HFF-Myc (cell line): ENCODE measurements around the gene CCDC197.

Experiments
- DNase-seq: peaks from one replicate; pipeline ENCODE4 v3.0.0-alpha.2; 2011; ENCODE audit warnings: low read depth; ENCODE audit errors: extremely low read depth
- H3K4me3 ChIP-seq: replicated peaks from 2 replicates; pipeline ENCODE4 v1.5.1; 2011; ENCODE audit warnings: low read depth, mild to moderate bottlenecking, control low read depth, low read length
- TF ChIP-seq, protein P1 (sequence below): IDR thresholded peaks from 2 replicates; pipeline ENCODE4 v1.5.1; 2012; ENCODE audit warnings: mild to moderate bottlenecking, low read depth, low read length, control low read depth; ENCODE audit errors: missing control alignments

The CCDC197 gene

DNA sequence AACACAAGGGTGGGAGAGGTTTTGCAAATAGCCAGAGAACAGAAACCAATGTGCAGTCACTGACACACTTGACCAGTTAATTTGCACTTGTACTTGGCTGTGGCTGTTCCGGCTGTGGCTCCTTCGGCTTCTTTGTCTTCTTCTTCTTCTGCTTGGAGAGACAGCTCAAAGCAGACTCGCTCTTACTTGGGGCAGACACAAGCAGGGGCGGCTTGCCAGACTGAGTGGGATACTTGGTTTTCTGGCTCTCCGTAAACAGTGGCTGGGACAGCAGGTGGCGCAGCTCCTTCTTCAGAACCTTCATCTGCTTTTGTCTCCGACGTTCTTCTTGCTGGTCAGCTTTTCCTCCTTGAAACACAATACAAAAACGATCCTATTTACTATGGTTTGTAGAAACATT lies 54.0 kb downstream of the CCDC197 start:
- no peak overlapping the region for H3K4me3 ChIP-seq
- TF ChIP-seq, protein P1, sequence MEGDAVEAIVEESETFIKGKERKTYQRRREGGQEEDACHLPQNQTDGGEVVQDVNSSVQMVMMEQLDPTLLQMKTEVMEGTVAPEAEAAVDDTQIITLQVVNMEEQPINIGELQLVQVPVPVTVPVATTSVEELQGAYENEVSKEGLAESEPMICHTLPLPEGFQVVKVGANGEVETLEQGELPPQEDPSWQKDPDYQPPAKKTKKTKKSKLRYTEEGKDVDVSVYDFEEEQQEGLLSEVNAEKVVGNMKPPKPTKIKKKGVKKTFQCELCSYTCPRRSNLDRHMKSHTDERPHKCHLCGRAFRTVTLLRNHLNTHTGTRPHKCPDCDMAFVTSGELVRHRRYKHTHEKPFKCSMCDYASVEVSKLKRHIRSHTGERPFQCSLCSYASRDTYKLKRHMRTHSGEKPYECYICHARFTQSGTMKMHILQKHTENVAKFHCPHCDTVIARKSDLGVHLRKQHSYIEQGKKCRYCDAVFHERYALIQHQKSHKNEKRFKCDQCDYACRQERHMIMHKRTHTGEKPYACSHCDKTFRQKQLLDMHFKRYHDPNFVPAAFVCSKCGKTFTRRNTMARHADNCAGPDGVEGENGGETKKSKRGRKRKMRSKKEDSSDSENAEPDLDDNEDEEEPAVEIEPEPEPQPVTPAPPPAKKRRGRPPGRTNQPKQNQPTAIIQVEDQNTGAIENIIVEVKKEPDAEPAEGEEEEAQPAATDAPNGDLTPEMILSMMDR = peak; percentile 34
- DNase-seq = no peak

DNA sequence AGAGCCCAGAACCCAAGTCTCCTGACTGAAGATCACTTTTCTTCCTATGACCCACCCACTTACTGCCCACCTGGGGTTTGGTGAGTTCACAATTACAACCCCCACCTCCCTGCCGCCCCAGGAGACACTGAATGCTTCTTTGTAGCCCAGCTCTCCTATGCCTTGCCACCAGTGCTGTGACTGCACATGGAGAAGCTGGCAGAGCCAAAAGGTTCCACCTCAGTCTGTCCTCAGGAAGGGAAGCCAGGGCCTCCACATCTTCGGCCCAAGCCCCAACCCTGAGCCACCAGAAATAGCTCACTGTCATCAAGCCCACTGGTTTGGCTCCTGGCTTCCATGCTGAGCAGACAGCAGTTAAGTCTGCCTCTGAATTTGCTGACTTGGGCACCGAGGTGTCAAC lies 54.7 kb downstream of the CCDC197 start:
- TF ChIP-seq, protein P1 = no peak
- H3K4me3 ChIP-seq = no peak overlapping the region
- DNase-seq = no peak

DNA sequence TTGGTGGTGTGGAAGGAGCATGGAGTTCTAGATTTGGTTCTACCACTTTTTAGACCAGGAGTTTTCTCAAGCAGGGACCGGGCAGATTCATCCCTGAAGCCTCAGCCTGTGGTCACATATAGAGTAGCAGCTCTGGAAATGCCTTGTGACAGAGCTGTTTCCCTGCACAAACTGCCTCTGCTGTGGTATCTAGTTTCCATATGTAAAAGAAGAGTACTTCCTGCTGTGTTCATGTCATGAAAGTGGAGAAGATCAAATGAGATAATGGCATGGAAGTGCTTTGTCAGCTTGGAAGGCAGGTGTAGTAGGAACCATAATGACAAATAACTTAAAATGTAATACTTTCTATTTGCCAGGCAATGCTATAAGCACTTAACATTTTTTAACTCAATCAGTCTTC lies 55.1 kb downstream of the CCDC197 start:
- no peak overlapping the region for H3K4me3 ChIP-seq
- TF ChIP-seq, protein P1 = no peak
- no peak for DNase-seq

DNA sequence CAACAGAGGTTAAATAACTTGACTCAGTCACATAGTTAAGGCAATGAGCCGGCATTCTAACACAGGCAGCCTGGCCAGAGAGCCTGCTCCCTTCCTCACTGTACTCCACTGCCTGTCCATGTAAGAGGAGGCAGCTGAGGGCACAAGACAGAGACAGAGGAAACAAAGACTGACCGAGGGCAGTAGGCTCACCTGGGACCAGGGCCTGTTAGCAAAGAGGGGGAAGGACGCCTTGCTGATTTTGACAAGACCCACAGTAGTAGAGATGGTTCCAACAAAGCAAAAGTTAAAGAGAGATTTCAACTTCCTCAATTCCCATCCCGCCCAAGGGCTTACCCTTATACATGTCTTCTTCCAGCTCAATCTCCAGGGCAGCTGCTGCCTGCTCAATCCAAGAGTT lies 55.6 kb downstream of the CCDC197 start:
- no peak overlapping the region for H3K4me3 ChIP-seq
- DNase-seq = no peak
- TF ChIP-seq, protein P1 = no peak

DNA sequence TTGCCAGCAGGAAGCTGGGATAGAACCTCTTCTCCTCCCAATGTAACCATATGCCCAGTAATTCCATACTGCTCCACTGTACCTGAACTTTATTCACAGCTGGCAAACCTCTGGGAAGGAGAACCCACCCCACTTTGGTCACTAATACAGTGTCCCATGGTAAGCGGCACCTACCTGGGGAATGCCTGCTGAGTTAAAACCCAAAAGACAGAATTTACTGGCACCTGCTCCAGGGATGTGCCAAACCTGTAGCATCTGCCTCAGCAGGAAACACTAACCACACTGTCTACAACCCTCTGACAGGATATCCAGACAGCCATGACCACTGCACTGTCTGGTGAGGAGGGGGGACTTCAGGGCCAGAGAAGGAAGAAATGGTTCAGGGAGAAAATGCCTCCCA lies 57.3 kb downstream of the CCDC197 start:
- TF ChIP-seq, protein P1 = no peak

DNA sequence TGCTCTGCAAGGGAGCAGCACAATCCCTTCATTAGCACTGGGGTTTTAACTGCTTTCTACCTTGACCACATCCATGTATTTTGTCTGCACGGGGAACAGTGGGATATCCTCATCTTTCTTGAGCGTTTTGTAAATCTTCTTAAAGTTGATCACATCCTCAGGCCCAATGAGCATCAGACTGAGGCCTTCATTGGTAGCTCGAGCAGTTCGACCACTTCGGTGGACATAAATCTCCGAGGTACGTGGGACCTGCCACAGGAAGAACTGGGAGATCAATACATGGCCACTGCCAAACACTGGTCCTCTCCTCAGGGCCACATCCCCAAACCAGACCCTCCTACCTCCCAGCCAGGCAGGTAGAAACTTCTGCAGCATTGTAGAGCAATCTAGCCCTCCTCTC lies 57.8 kb downstream of the CCDC197 start:
- TF ChIP-seq, protein P1 = no peak
- H3K4me3 ChIP-seq = no peak overlapping the region
- DNase-seq = no peak

More for the DNA sequence above, 57.3 kb downstream of the CCDC197 start:
- no peak overlapping the region for H3K4me3 ChIP-seq
- no peak for DNase-seq

DNA sequence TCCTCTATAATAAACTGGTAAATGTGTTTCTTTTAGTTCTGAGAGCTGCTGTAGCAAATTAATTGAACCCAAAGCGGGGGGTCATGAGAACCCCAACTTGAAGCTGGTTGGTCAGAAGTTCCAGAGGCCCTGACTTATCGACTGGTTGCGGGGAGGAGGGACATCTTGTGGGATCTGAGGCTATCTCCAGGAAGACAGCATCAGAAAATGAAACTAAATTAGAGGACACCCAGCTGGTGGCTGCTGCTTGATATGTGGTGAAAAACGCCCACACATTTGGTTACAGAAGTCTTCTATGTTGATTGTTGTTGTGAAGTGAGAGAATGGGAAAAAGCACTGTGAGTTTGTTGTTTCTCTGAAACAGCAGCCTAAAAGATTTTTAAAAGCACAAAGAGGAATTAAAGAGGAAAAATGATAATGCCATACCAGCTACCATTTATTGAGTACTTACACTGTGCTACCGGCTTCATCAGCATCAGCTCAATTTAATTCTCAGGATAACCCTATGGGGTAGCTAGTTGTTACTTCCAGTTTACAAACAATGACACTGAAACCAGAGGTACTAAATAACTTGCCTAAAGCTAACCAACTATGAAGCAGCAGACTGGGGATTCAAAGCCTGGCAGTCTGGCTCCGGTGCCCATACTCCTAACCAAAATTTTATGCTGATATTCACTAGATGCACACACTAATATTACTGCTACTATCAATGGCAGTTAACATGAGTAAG lies 59.6 kb downstream of the CCDC197 start:
- TF ChIP-seq, protein P1 = no peak
- no peak overlapping the region for H3K4me3 ChIP-seq
- DNase-seq = no peak
